Measurements from ENCODE around the gene ANTXR1. TPM values are rescaled to one million over a fixed set of nuclear protein-coding genes. Genes with fewer than 3 reads are reported as not detected.

ANTXR1 gene
- total RNA-seq, 4 donors from 2014 or later: 53.7 to 69.0 (median 59.3) TPM

DNA sequence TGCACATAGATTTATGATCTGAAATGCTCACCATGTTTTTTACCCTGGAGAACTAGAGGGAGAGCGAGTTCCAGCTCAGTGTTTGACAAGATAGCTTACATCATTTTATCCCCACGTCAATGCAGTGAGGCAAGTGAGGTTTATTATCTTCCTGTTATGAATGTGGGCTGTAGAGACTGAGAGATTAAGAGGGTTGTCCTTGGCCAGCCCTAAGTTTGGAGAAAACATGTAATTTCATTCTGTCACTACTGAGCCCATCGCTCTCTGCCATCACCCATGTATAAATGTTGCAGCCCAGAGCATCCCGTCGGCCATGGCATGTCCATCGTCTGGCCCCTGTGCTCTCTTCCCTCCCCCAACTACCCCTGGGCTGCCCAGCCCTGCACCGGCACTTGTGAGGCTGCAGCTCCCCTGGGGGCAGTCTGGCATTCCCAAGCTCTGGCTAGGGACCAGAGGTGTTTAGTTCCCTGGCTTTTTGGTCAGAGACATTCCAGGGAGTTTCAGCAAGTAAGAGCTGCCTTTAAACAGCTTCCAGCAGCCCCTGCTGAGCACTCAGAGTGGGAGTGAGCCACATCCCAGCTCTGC is 136.7 kb downstream of the ANTXR1 start:
- TF ChIP-seq EP300 (IDR thresholded peaks at IDR 0.05) (peak in 1 of 2 donors; percentile 36), POLR2A (IDR thresholded peaks at IDR 0.05) (no peak)
- TF ChIP-seq, protein P1, sequence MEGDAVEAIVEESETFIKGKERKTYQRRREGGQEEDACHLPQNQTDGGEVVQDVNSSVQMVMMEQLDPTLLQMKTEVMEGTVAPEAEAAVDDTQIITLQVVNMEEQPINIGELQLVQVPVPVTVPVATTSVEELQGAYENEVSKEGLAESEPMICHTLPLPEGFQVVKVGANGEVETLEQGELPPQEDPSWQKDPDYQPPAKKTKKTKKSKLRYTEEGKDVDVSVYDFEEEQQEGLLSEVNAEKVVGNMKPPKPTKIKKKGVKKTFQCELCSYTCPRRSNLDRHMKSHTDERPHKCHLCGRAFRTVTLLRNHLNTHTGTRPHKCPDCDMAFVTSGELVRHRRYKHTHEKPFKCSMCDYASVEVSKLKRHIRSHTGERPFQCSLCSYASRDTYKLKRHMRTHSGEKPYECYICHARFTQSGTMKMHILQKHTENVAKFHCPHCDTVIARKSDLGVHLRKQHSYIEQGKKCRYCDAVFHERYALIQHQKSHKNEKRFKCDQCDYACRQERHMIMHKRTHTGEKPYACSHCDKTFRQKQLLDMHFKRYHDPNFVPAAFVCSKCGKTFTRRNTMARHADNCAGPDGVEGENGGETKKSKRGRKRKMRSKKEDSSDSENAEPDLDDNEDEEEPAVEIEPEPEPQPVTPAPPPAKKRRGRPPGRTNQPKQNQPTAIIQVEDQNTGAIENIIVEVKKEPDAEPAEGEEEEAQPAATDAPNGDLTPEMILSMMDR (IDR thresholded peaks at IDR 0.05): peak in 1 of 5 experiments; percentile 10
- H3K9me3 ChIP-seq: no peaks in the 10 kb centered on the region
- H3K27ac ChIP-seq: peak overlapping the region in 2 of 4 donors; percentile 60 to 69
- no peak overlapping the region for H3K4me3 ChIP-seq
- H3K36me3 ChIP-seq: peaks cover 0 to 23% (median 0%) of the 10 kb centered on the region in 3 donors
- peaks cover 0 to 33% (median 6%) of the 10 kb centered on the region in 4 donors for H3K4me1 ChIP-seq
- 50 to 66% methylated on average over 7 of the region's 7 CpGs for WGBS, 2 donors
- DNase-seq (ENCODE audit: low spot score in 2 of 2): peak in 1 of 2 donors; percentile 48
- no peaks in the 10 kb centered on the region for H3K27me3 ChIP-seq

DNA sequence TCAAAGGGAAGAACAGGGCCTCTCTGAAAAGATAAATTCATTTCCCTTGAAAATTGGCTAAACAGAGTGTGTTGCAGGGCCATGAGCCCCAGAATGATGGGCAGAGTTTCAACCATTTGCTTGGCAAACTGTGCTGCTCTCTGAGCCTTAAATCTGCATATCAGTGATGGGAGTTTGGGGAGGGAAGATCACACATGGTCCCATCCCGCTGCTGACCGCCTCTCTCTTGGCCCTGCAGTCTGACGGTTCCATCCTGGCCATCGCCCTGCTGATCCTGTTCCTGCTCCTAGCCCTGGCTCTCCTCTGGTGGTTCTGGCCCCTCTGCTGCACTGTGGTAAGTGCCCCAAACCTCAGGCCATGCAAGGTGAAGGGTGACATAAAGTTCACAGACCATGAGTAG is 139.0 kb downstream of the ANTXR1 start:
- Histone ChIP-seq H3K9me3 (no peaks in the 10 kb centered on the region), H3K4me1 (peaks cover 0 to 41% (median 6%) of the 10 kb centered on the region in 4 donors), H3K27ac (no peak overlapping the region), H3K27me3 (no peaks in the 10 kb centered on the region), H3K36me3 (peaks cover 0 to 27% (median 0%) of the 10 kb centered on the region in 3 donors), H3K4me3 (no peak overlapping the region)
- DNase-seq (ENCODE audit: low spot score in 2 of 2): no peak
- TF ChIP-seq EP300 (IDR thresholded peaks at IDR 0.05): no peak
- no peak for TF ChIP-seq POLR2A (IDR thresholded peaks at IDR 0.05)
- TF ChIP-seq, protein P1 (IDR thresholded peaks at IDR 0.05): no peak
- WGBS, 2 donors: 95 to 96% methylated on average over 4 of the region's 4 CpGs

DNA sequence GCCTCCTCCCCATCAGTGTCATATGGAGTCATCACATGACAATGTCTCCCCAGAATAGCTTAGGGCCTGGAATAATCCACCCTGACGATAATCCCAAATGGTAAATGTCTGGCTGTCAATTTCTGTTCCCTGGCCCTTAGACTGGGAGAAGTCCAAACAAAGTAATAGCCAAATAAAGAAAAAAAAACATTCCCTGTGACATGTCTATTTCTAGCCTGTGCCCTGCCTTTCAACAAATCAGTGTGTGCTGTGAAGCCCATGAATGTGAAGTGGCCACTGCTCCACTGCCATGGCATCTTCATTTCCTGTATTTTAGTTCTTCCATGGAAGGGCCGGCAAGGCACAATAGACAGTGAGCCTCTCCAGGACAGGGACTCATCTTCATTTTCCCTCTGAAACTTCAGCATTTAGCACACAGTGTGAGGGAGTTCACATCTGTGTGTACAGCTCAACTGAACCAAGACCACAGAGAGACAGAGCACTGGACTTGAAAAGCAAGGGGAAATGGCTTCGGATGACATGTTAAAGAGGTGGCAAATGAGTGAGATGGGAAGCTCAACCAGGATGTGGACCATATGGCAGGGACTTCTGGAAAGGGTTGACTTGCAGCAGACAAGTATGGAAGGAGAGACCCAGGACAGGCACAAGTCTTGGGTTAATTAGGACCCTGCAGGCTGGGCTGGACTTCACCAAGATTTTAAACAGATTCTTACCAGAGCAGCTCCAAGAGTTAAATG is 140.0 kb downstream of the ANTXR1 start:
- whole genome bisulfite sequencing, 2 donors: 84 to 85% methylated on average over 3 of the region's 3 CpGs
- Histone ChIP-seq H3K27me3 (no peaks in the 10 kb centered on the region), H3K27ac (peak overlapping the region in 1 of 4 donors; percentile 74), H3K4me3 (no peak overlapping the region), H3K9me3 (no peaks in the 10 kb centered on the region), H3K4me1 (peaks cover 0 to 41% (median 6%) of the 10 kb centered on the region in 4 donors), H3K36me3 (peaks cover 0 to 36% (median 0%) of the 10 kb centered on the region in 3 donors)
- DNase-seq (ENCODE audit: low spot score in 2 of 2): no peak
- TF ChIP-seq EP300 (IDR thresholded peaks at IDR 0.05) (no peak), POLR2A (IDR thresholded peaks at IDR 0.05) (no peak)
- TF ChIP-seq, protein P1 (IDR thresholded peaks at IDR 0.05): no peak

DNA sequence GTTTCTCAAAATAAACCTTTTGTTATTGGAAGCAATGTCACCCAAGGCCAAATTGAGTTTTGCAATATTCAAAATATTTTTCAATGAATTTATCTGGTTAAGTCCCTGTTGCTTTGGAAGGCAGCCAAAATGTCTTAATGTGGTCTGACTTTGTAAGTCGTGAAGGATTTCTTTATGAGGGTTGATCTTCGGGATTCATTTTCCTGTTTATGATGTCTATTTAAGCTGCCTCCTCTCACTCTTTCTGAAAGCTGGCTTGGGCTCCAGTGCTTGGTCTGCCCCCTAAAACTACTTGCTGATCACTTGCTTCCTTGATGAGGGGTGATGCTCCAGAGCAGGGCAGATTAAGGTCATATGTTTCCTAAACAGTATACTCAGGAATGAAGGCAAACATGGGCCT is 141.1 kb downstream of the ANTXR1 start:
- WGBS, 2 donors: 4 to 9% methylated on average over 2 of the region's 2 CpGs
- peaks cover 0 to 39% (median 6%) of the 10 kb centered on the region in 4 donors for H3K4me1 ChIP-seq
- no peaks in the 10 kb centered on the region for H3K27me3 ChIP-seq
- TF ChIP-seq POLR2A (IDR thresholded peaks at IDR 0.05) (no peak), EP300 (IDR thresholded peaks at IDR 0.05) (no peak)
- TF ChIP-seq, protein P1 (IDR thresholded peaks at IDR 0.05): no peak
- DNase-seq (ENCODE audit: low spot score in 2 of 2): peak in 1 of 2 donors; percentile 30
- no peaks in the 10 kb centered on the region for H3K9me3 ChIP-seq
- peaks cover 0 to 38% (median 0%) of the 10 kb centered on the region in 3 donors for H3K36me3 ChIP-seq
- peak overlapping the region in 2 of 4 donors; percentile 12 to 74 for H3K27ac ChIP-seq
- no peak overlapping the region for H3K4me3 ChIP-seq

DNA sequence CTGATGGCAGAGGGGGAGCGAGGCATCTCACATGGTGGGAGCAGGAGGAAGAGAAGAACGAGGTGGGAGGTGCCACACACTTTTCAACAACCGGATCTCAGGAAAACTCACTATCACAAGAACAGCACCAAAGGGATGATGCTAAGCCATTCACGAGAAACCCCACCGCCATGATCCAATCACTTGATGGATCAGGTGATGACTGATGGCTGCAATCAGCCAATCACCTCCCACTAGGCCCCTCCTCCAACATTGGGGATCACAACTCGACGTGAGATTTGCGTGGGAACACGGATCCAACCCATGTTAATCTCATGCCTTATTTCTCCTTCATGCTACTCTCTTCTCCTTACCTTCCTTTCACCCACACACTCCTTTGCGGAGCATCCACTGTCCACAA is 143.6 kb downstream of the ANTXR1 start:
- no peak overlapping the region for H3K27ac ChIP-seq
- WGBS, 2 donors: 95 to 96% methylated on average over 10 of the region's 10 CpGs
- peaks cover 0 to 38% (median 0%) of the 10 kb centered on the region in 3 donors for H3K36me3 ChIP-seq
- peaks cover 0 to 42% (median 4%) of the 10 kb centered on the region in 4 donors for H3K4me1 ChIP-seq
- no peaks in the 10 kb centered on the region for H3K9me3 ChIP-seq
- DNase-seq (ENCODE audit: low spot score in 2 of 2): no peak
- no peaks in the 10 kb centered on the region for H3K27me3 ChIP-seq
- TF ChIP-seq, protein P1 (IDR thresholded peaks at IDR 0.05): no peak
- TF ChIP-seq POLR2A (IDR thresholded peaks at IDR 0.05) (no peak), EP300 (IDR thresholded peaks at IDR 0.05) (no peak)
- no peak overlapping the region for H3K4me3 ChIP-seq
